ENCODE measurements around the gene SMYD3. TPM values are rescaled to one million over a fixed set of nuclear protein-coding genes. Genes with fewer than 3 reads are reported as not detected.

Gene SMYD3
- total and polyA plus RNA-seq, 10 donors: 12.5 to 33.1 (median 21.0) TPM

GRCh38 chr1:245999697-246000637 is 507.1 kb downstream of the SMYD3 start:
- H3K4me1 ChIP-seq: no peaks in the 10 kb centered on the region
- WGBS, 5 donors: 56 to 70% (median 64%) methylated on average over 10 of the region's 10 CpGs
- intact Hi-C loops (cut with DNase I; ENCODE audit: low total_unique reads): loop anchor here (5.0 kb wide), 1 partner anchor 848 kb away; the partner anchor contains the start of gene KIF26B
- no peak for DNase-seq
- H3K4me3 ChIP-seq: no peak overlapping the region
- H3K27ac ChIP-seq: no peak overlapping the region
- no peaks in the 10 kb centered on the region for H3K27me3 ChIP-seq (replicated peaks in 1 of 7)
- TF ChIP-seq POLR2A (IDR thresholded peaks at IDR 0.05) (no peak), CTCF (IDR thresholded peaks at IDR 0.05 in 8 of 11, conservative IDR thresholded peaks at IDR 0.05 in 3 of 11) (no peak), POLR2AphosphoS5 (IDR thresholded peaks at IDR 0.05) (no peak)
- no peaks in the 10 kb centered on the region for H3K36me3 ChIP-seq
- no peaks in the 10 kb centered on the region for H3K9me3 ChIP-seq

GRCh38 chr1:245997471-245998258 is 509.4 kb downstream of the SMYD3 start:
- Histone ChIP-seq H3K27ac (no peak overlapping the region), H3K27me3 (replicated peaks in 1 of 7) (no peaks in the 10 kb centered on the region), H3K36me3 (no peaks in the 10 kb centered on the region), H3K4me1 (no peaks in the 10 kb centered on the region), H3K9me3 (no peaks in the 10 kb centered on the region), H3K4me3 (no peak overlapping the region)
- intact Hi-C loops (cut with DNase I; ENCODE audit: low total_unique reads): no loop called here
- no peak for TF ChIP-seq POLR2AphosphoS5 (IDR thresholded peaks at IDR 0.05)
- DNase-seq: no peak
- 74 to 85% (median 80%) methylated on average over 7 of the region's 7 CpGs for WGBS, 5 donors

- intact Hi-C loops (cut with DNase I; ENCODE audit: low total_unique reads): no loop called here
- Histone ChIP-seq H3K4me1 (no peaks in the 10 kb centered on the region), H3K27me3 (replicated peaks in 1 of 7) (no peaks in the 10 kb centered on the region), H3K27ac (no peak overlapping the region), H3K9me3 (no peaks in the 10 kb centered on the region), H3K4me3 (no peak overlapping the region), H3K36me3 (no peaks in the 10 kb centered on the region)
- DNase-seq: no peak
- 90 to 94% (median 91%) methylated on average over 15 of the region's 15 CpGs for WGBS, 5 donors
- TF ChIP-seq POLR2A (IDR thresholded peaks at IDR 0.05): no peak
- no peak for TF ChIP-seq CTCF (IDR thresholded peaks at IDR 0.05 in 8 of 11, conservative IDR thresholded peaks at IDR 0.05 in 3 of 11)
Measured at GRCh38 chr1:245996811-245997210, 510.3 kb downstream of the SMYD3 start.

- no peak overlapping the region for H3K27ac ChIP-seq
- no peak overlapping the region for H3K4me3 ChIP-seq
- no peaks in the 10 kb centered on the region for H3K9me3 ChIP-seq
- peaks cover 0 to 4% (median 0%) of the 10 kb centered on the region in 6 donors for H3K4me1 ChIP-seq
- H3K27me3 ChIP-seq (replicated peaks in 1 of 7): no peaks in the 10 kb centered on the region
- TF ChIP-seq POLR2AphosphoS5 (IDR thresholded peaks at IDR 0.05): no peak
- H3K36me3 ChIP-seq: no peaks in the 10 kb centered on the region
- no peak for DNase-seq
- 86 to 97% (median 90%) methylated on average over 1 of the region's 1 CpG for WGBS, 5 donors
- intact Hi-C loops (cut with DNase I; ENCODE audit: low total_unique reads): no loop called here
Measured at GRCh38 chr1:245995474-245995873, 511.6 kb downstream of the SMYD3 start.

GRCh38 chr1:245991266-245991665 is 515.8 kb downstream of the SMYD3 start:
- WGBS, 5 donors: 91 to 97% (median 92%) methylated on average over 4 of the region's 4 CpGs
- no peak for DNase-seq
- Histone ChIP-seq H3K27me3 (replicated peaks in 1 of 7) (no peaks in the 10 kb centered on the region), H3K9me3 (no peaks in the 10 kb centered on the region), H3K27ac (no peak overlapping the region), H3K36me3 (no peaks in the 10 kb centered on the region), H3K4me1 (peaks cover 0 to 8% (median 0%) of the 10 kb centered on the region in 6 donors), H3K4me3 (no peak overlapping the region)
- intact Hi-C loops (cut with DNase I; ENCODE audit: low total_unique reads): no loop called here
- no peak for TF ChIP-seq POLR2A (IDR thresholded peaks at IDR 0.05)
- no peak for TF ChIP-seq POLR2AphosphoS5 (IDR thresholded peaks at IDR 0.05)
- TF ChIP-seq CTCF (IDR thresholded peaks at IDR 0.05 in 8 of 11, conservative IDR thresholded peaks at IDR 0.05 in 3 of 11): no peak

Measured in spleen (tissue), 11 donors.